ENCODE measurements around the gene WDR37.
"Not testable (repeated sequence)": the region's sequence is repeated elsewhere in the genome, so short reads cannot be mapped to it uniquely, and the experiment has no call there.

The WDR37 gene

GRCh38 chr10:1024103-1024502 lies 32.1 kb upstream of the WDR37 start:
- Histone ChIP-seq H3K4me1 (ENCODE audit: control insufficient read depth in 1 of 2, insufficient read depth in 2 of 2, low read length in 2 of 2) (no peaks in the 10 kb centered on the region), H3K27me3 (ENCODE audit: low read depth, low read length) (no peaks in the 10 kb centered on the region), H3K9me3 (ENCODE audit: control insufficient read depth in 1 of 2, low read length in 2 of 2) (no peaks in the 10 kb centered on the region), H3K4me3 (ENCODE audit: low read depth in 1 of 2, low read length in 2 of 2) (no peak overlapping the region), H3K27ac (ENCODE audit: low read length) (no peak overlapping the region), H3K36me3 (ENCODE audit: control insufficient read depth in 1 of 2, insufficient read depth in 2 of 2, low read length in 2 of 2) (peaks cover 6 to 16% of the 10 kb centered on the region in 2 donors)

- no peaks in the 10 kb centered on the region for H3K4me1 ChIP-seq (ENCODE audit: control insufficient read depth in 1 of 2, insufficient read depth in 2 of 2, low read length in 2 of 2)
- no peak within 1 kb of the TSS for H3K4me3 ChIP-seq (ENCODE audit: low read depth in 1 of 2, low read length in 2 of 2)
- H3K27me3 ChIP-seq (ENCODE audit: low read depth, low read length), result no peaks in the 10 kb centered on the region
- H3K9me3 ChIP-seq (ENCODE audit: control insufficient read depth in 1 of 2, low read length in 2 of 2), result no peaks in the 10 kb centered on the region
- no peak within 1 kb of the TSS for H3K27ac ChIP-seq (ENCODE audit: low read length)
- H3K36me3 ChIP-seq (ENCODE audit: control insufficient read depth in 1 of 2, insufficient read depth in 2 of 2, low read length in 2 of 2), result peaks cover 0 to 2% of the 10 kb centered on the region in 2 donors
Measured at GRCh38 chr10:1025683-1026082, 30.5 kb upstream of the WDR37 start, which contains the start of gene IDI2. Gene IDI2, minus strand, starts transcription at chr10:1025859. Its CDS starts 1,136 bp downstream, at chr10:1024723.

- Histone ChIP-seq H3K9me3 (ENCODE audit: control insufficient read depth in 1 of 2, low read length in 2 of 2) (no peaks in the 10 kb centered on the region), H3K27ac (ENCODE audit: low read length) (no peak overlapping the region), H3K27me3 (ENCODE audit: low read depth, low read length) (no peaks in the 10 kb centered on the region), H3K36me3 (ENCODE audit: control insufficient read depth in 1 of 2, insufficient read depth in 2 of 2, low read length in 2 of 2) (no peaks in the 10 kb centered on the region), H3K4me3 (ENCODE audit: low read depth in 1 of 2, low read length in 2 of 2) (no peak overlapping the region), H3K4me1 (ENCODE audit: control insufficient read depth in 1 of 2, insufficient read depth in 2 of 2, low read length in 2 of 2) (no peaks in the 10 kb centered on the region)
Measured at GRCh38 chr10:1026578-1026977, 29.6 kb upstream of the WDR37 start.

- Histone ChIP-seq H3K27me3 (ENCODE audit: low read depth, low read length) (no peaks in the 10 kb centered on the region), H3K27ac (ENCODE audit: low read length) (no peak overlapping the region), H3K4me1 (ENCODE audit: control insufficient read depth in 1 of 2, insufficient read depth in 2 of 2, low read length in 2 of 2) (no peaks in the 10 kb centered on the region), H3K36me3 (ENCODE audit: control insufficient read depth in 1 of 2, insufficient read depth in 2 of 2, low read length in 2 of 2) (no peaks in the 10 kb centered on the region), H3K9me3 (ENCODE audit: control insufficient read depth in 1 of 2, low read length in 2 of 2) (no peaks in the 10 kb centered on the region), H3K4me3 (ENCODE audit: low read depth in 1 of 2, low read length in 2 of 2) (no peak overlapping the region)
Measured at GRCh38 chr10:1029838-1030237, 26.3 kb upstream of the WDR37 start.

GRCh38 chr10:1033601-1034000 lies 22.6 kb upstream of the WDR37 start:
- Histone ChIP-seq H3K4me1 (ENCODE audit: control insufficient read depth in 1 of 2, insufficient read depth in 2 of 2, low read length in 2 of 2) (no peaks in the 10 kb centered on the region), H3K27ac (ENCODE audit: low read length) (no peak overlapping the region), H3K4me3 (ENCODE audit: low read depth in 1 of 2, low read length in 2 of 2) (no peak overlapping the region), H3K27me3 (ENCODE audit: low read depth, low read length) (no peaks in the 10 kb centered on the region), H3K9me3 (ENCODE audit: control insufficient read depth in 1 of 2, low read length in 2 of 2) (no peaks in the 10 kb centered on the region), H3K36me3 (ENCODE audit: control insufficient read depth in 1 of 2, insufficient read depth in 2 of 2, low read length in 2 of 2) (peaks cover 5% of the 10 kb centered on the region in 2 donors)

GRCh38 chr10:1034758-1035157 lies 21.4 kb upstream of the WDR37 start:
- H3K4me3 ChIP-seq (ENCODE audit: low read depth in 1 of 2, low read length in 2 of 2), result no peak overlapping the region
- no peaks in the 10 kb centered on the region for H3K4me1 ChIP-seq (ENCODE audit: control insufficient read depth in 1 of 2, insufficient read depth in 2 of 2, low read length in 2 of 2)
- H3K27me3 ChIP-seq (ENCODE audit: low read depth, low read length), result no peaks in the 10 kb centered on the region
- H3K27ac ChIP-seq (ENCODE audit: low read length), result no peak overlapping the region
- H3K9me3 ChIP-seq (ENCODE audit: control insufficient read depth in 1 of 2, low read length in 2 of 2), result no peaks in the 10 kb centered on the region
- peaks cover 6% of the 10 kb centered on the region in 2 donors for H3K36me3 ChIP-seq (ENCODE audit: control insufficient read depth in 1 of 2, insufficient read depth in 2 of 2, low read length in 2 of 2)

- Histone ChIP-seq H3K27ac (ENCODE audit: low read length) (no peak overlapping the region), H3K27me3 (ENCODE audit: low read depth, low read length) (no peaks in the 10 kb centered on the region), H3K4me3 (ENCODE audit: low read depth in 1 of 2, low read length in 2 of 2) (no peak overlapping the region), H3K4me1 (ENCODE audit: control insufficient read depth in 1 of 2, insufficient read depth in 2 of 2, low read length in 2 of 2) (no peaks in the 10 kb centered on the region), H3K9me3 (ENCODE audit: control insufficient read depth in 1 of 2, low read length in 2 of 2) (no peaks in the 10 kb centered on the region), H3K36me3 (ENCODE audit: control insufficient read depth in 1 of 2, insufficient read depth in 2 of 2, low read length in 2 of 2) (peaks cover 8 to 10% of the 10 kb centered on the region in 2 donors)
Measured at GRCh38 chr10:1035201-1035600, 21.0 kb upstream of the WDR37 start.

- Histone ChIP-seq H3K36me3 (ENCODE audit: control insufficient read depth in 1 of 2, insufficient read depth in 2 of 2, low read length in 2 of 2) (peaks cover 12 to 17% of the 10 kb centered on the region in 2 donors), H3K4me3 (ENCODE audit: low read depth in 1 of 2, low read length in 2 of 2) (no peak overlapping the region), H3K4me1 (ENCODE audit: control insufficient read depth in 1 of 2, insufficient read depth in 2 of 2, low read length in 2 of 2) (no peaks in the 10 kb centered on the region), H3K27ac (ENCODE audit: low read length) (no peak overlapping the region), H3K27me3 (ENCODE audit: low read depth, low read length) (no peaks in the 10 kb centered on the region), H3K9me3 (ENCODE audit: control insufficient read depth in 1 of 2, low read length in 2 of 2) (no peaks in the 10 kb centered on the region)
Measured at GRCh38 chr10:1036341-1036791, 19.8 kb upstream of the WDR37 start.

GRCh38 chr10:1037098-1037497 lies 19.1 kb upstream of the WDR37 start:
- Histone ChIP-seq H3K4me1 (ENCODE audit: control insufficient read depth in 1 of 2, insufficient read depth in 2 of 2, low read length in 2 of 2) (no peaks in the 10 kb centered on the region), H3K4me3 (ENCODE audit: low read depth in 1 of 2, low read length in 2 of 2) (no peak overlapping the region), H3K27ac (ENCODE audit: low read length) (no peak overlapping the region), H3K9me3 (ENCODE audit: control insufficient read depth in 1 of 2, low read length in 2 of 2) (no peaks in the 10 kb centered on the region), H3K36me3 (ENCODE audit: control insufficient read depth in 1 of 2, insufficient read depth in 2 of 2, low read length in 2 of 2) (peaks cover 12 to 21% of the 10 kb centered on the region in 2 donors), H3K27me3 (ENCODE audit: low read depth, low read length) (no peaks in the 10 kb centered on the region)

- H3K9me3 ChIP-seq (ENCODE audit: control insufficient read depth in 1 of 2, low read length in 2 of 2); H3K4me3 ChIP-seq (ENCODE audit: low read depth in 1 of 2, low read length in 2 of 2); H3K27me3 ChIP-seq (ENCODE audit: low read depth, low read length); H3K27ac ChIP-seq (ENCODE audit: low read length); H3K4me1 ChIP-seq (ENCODE audit: control insufficient read depth in 1 of 2, insufficient read depth in 2 of 2, low read length in 2 of 2): not testable (repeated sequence)
- peaks cover 21 to 23% of the 10 kb centered on the region in 2 donors for H3K36me3 ChIP-seq (ENCODE audit: control insufficient read depth in 1 of 2, insufficient read depth in 2 of 2, low read length in 2 of 2)
Measured at GRCh38 chr10:1038769-1039168, 17.4 kb upstream of the WDR37 start.

- H3K27me3 ChIP-seq (ENCODE audit: low read depth, low read length), result no peaks in the 10 kb centered on the region
- H3K4me1 ChIP-seq (ENCODE audit: control insufficient read depth in 1 of 2, insufficient read depth in 2 of 2, low read length in 2 of 2), result no peaks in the 10 kb centered on the region
- no peaks in the 10 kb centered on the region for H3K9me3 ChIP-seq (ENCODE audit: control insufficient read depth in 1 of 2, low read length in 2 of 2)
- peaks cover 21 to 23% of the 10 kb centered on the region in 2 donors for H3K36me3 ChIP-seq (ENCODE audit: control insufficient read depth in 1 of 2, insufficient read depth in 2 of 2, low read length in 2 of 2)
- H3K4me3 ChIP-seq (ENCODE audit: low read depth in 1 of 2, low read length in 2 of 2), result no peak overlapping the region
- H3K27ac ChIP-seq (ENCODE audit: low read length), result no peak overlapping the region
Measured at GRCh38 chr10:1040133-1040532, 16.1 kb upstream of the WDR37 start.

- H3K27ac ChIP-seq (ENCODE audit: low read length), result no peak overlapping the region
- no peaks in the 10 kb centered on the region for H3K4me1 ChIP-seq (ENCODE audit: control insufficient read depth in 1 of 2, insufficient read depth in 2 of 2, low read length in 2 of 2)
- H3K36me3 ChIP-seq (ENCODE audit: control insufficient read depth in 1 of 2, insufficient read depth in 2 of 2, low read length in 2 of 2), result peaks cover 21 to 23% of the 10 kb centered on the region in 2 donors
- H3K9me3 ChIP-seq (ENCODE audit: control insufficient read depth in 1 of 2, low read length in 2 of 2), result no peaks in the 10 kb centered on the region
- H3K27me3 ChIP-seq (ENCODE audit: low read depth, low read length), result no peaks in the 10 kb centered on the region
- H3K4me3 ChIP-seq (ENCODE audit: low read depth in 1 of 2, low read length in 2 of 2), result no peak overlapping the region
Measured at GRCh38 chr10:1041514-1041913, 14.7 kb upstream of the WDR37 start.

All from muscle layer of duodenum (tissue), 2 donors.